Sigmoid colon (tissue), 4 donors: ENCODE measurements around the gene ENC1.

Experiments
- CTCF ChIP-seq, 4 experiments: fragments of 450-650 bp in 3 of 4; fragments of 200-600 bp in 1 of 4; IDR thresholded peaks; one replicate each; pipeline ENCODE4 v1.5.1; 2016 to 2019; ENCODE audit warnings: antibody characterized with exemption in 4 of 4, mild to moderate bottlenecking in 3 of 4, moderate library complexity in 2 of 4
- EP300 ChIP-seq, 4 donors: sonication (generic); formaldehyde crosslinking; IDR thresholded peaks; one replicate each; pipeline ENCODE4 v1.6.1; 2017; ENCODE audit warnings: antibody characterized with exemption in 4 of 4
- POLR2A ChIP-seq, 2 donors: fragments of 450-650 bp; IDR thresholded peaks; one replicate each; pipeline ENCODE4 v1.6.1; 2016; ENCODE audit warnings: antibody characterized with exemption in 2 of 2, mild to moderate bottlenecking in 2 of 2, moderate library complexity in 2 of 2

- TF ChIP-seq CTCF (IDR thresholded peaks at IDR 0.05) (no peak), POLR2A (IDR thresholded peaks at IDR 0.05) (no peak), EP300 (IDR thresholded peaks at IDR 0.05) (no peak)
These were observed 16.0 kb downstream of the ENC1 start for GRCh38 chr5:74624501-74624900.
